ENCODE results near the gene PRKRIP1.
"Not testable (repeated sequence)": the region's sequence is repeated elsewhere in the genome, so short reads cannot be mapped to it uniquely, and the experiment has no call there.

PRKRIP1 gene

DNA sequence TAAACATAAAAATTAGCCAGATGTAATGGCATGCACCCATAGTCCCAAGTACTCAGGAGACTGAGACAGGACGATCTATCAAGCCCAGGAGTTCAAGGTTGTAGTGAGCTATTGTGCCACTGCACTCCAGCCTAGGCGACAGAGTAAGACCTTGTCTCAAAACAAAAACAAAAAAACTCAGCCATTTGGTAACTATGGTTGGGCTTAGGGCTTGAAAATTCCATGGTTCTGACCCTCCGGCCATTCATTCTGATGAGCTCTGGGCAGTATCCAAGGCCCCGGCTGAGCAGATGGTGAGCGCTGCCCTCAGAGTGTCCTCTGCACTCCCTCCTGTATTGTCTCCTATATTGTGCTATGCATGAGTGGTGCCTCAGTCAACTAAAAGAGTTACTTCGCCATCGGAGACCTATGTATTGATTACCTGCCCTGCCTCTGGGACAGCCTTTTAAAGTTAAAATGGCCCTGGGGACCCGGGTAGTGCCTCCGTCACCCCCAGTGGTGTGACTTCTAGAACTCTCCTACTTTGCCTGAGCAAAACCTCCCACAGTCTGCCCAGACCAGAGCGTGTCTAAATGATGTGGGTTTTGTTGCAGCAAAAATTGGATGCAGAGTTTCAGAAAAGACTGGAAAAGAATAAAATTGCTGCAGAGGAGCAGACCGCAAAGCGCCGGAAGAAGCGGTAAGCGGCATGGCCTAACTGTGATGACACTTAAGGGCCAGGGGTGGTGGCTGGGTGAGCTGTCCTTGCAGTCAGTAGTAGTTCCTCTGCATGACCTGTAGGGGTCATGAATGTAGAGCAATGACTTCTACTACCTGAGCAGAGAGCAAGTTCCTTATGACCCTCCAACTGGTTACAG is 8.1 kb downstream of the PRKRIP1 start:
- DNase-seq (ENCODE audit: low spot score) = no peak

DNA sequence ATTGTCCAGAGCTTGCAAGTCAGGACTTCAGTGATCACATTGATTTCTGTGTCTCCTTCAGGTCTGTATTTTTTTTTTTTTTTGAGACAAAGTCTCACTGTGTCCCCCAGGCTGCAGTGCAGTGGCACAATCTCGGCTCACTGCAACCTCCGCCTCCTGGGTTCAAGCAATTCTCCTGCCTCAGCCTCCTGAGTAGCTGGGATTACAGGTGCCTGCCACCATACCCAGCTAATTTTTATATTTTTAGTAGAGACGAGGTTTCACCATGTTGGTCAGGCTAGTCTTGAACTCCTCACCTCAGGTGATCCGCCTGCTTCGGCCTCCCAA is 8.7 kb downstream of the PRKRIP1 start:
- not testable (repeated sequence) for DNase-seq (ENCODE audit: low spot score)

DNA sequence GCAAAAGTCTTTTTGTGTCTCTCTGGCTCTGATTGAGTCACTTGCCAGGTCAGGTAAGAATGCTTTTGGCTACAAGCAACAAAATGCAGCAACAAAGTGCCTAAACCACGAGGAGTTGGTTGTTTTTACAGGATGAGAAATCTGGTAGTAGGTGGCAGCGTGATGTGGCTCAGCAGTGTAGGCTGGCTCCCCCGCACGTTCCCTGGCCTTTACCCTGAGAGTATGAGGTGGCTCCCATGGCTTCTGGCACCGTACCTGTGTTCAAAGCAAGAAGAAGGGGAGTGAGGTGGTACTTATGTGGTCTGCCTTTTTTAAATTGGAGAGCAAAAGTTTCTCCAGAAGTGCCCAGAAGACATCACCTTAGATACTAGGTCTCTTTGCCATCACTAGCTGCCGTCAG is 11.7 kb downstream of the PRKRIP1 start:
- no peak for DNase-seq (ENCODE audit: low spot score)

DNA sequence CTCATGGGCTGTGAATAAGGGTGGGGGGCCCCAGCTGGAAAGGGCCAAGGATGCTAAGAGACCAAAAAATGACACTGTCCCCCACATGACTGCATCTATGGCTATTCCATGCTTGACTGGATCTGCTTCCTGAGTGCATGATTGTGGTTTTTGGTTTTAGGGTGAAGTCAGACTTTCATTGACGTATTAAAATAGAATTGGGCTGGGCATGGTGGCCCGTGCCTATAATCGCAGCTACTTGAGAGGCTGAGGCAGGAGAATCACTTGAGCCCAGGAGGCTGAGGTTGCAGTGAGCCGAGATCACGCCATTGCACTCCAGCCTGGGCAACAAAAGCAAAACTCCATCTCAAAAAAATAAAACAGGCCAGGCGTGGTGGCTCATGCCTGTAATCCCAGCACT is 12.4 kb downstream of the PRKRIP1 start:
- not testable (repeated sequence) for DNase-seq (ENCODE audit: low spot score)

DNA sequence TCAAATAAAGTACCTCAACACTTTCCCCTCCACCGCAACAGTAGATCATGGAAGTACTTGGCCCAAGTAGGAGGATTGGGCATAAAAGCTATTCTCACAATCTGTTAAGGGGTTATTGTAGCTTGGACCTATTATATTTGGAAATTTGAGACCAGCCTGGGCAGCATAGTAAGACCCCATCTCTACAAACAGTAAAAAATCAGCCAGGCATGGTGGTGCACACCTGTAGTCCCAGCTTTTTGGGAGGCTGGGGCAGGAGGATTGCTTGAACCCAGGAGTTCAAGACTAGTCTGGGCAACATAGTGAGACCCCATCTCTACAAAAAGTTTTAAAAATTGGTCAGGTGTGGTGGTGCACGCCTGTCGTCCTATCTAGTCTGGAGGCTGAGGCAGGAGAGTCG is 13.2 kb downstream of the PRKRIP1 start:
- DNase-seq (ENCODE audit: low spot score) = no peak

DNA sequence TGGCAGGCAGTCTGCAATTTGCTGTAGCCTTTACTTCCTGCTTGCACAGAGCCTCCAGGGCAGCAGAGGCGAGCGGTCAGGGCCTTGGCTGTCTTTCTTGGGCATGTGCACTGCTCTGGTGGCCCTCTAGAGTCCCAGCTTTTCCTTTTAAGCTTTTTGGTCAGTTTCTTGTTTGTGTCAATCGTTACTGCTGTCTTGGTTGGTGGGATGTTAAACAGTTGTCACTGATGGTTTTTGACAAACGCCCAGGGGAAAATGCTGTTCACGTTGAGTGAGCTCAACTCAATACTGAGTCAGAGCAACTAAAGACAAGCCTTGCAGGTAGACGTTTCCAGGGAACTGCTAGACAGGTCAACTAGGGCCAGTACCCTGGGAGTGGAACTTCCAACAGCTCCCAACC is 14.0 kb downstream of the PRKRIP1 start:
- no peak for DNase-seq (ENCODE audit: low spot score)

DNA sequence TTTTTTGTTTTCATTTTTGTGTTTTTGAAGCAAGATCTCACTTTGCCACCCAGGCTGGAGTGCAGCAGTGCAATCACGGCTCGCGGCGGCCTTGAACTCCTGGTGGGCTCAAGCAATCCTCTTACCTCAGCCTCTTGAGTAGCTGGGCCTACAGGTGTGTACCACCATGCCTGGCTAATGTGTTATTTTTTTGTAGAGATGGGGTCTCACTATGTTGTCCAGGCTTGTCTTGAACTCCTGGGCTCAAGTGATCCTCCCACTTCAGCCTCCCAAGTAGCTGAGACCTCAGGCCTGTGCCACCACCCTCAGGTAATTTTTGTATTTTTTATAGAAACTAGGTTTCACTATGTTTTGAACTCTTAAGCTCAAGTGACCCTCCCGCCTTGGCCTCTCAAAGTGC is 14.8 kb downstream of the PRKRIP1 start:
- no peak for DNase-seq (ENCODE audit: low spot score)

DNA sequence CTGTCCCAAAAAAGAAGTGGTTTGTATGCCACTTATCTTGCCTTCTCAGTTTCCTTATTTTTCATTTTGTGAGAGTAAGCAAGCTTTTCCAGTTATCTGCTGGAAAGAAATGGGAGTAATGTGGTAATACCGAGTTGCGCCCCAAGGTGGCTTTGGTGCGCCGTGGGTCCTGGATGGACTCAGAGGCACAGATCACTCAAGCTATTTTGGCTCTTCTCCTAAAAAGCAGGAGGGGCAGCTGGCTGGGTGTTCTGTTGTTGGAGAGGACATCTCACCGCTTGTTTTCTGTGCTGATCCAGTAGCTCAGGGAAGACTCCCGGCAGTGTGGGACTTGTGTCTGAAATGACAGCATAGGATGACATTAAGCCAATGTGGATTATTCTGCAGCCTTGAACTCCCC is 16.4 kb downstream of the PRKRIP1 start:
- DNase-seq (ENCODE audit: low spot score) = no peak

DNA sequence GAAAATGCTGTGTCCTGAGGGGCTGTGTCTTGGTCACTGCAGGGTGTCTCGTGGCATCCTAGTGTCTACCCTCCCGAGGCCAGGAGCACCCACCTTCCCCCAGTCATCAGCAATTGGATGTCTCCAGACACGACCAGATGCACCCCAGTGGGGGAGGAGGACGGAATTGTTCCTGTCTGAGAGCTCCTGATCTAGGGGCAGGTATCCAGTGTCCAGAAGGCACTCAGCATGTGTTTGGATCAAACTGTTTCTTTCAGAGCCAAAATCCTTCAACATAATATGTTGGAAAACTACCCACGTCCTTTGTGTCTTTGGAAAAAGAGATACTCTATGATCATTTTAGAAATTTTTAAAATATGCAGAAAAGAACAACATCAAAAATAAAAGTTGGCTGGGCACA is 16.9 kb downstream of the PRKRIP1 start:
- DNase-seq (ENCODE audit: low spot score) = no peak

DNA sequence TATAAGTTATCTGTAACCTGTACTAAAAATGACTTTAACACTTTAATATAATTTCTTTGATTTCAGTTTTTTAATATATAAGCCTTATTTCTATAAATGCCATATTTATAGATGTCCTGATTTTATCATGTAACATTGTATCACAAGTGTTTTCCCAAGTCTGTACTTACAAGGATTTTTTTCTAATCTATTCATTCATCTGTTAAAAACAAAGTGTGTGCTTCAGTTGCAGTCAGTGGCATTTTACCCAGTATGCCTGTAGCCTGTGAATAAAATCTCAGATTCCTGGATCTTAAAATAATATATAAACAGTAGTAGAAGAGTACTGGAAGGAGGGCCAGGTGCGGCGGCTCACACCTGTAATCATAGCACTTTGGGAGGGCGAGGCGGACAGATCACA is 17.4 kb downstream of the PRKRIP1 start:
- DNase-seq (ENCODE audit: low spot score) = no peak

DNA sequence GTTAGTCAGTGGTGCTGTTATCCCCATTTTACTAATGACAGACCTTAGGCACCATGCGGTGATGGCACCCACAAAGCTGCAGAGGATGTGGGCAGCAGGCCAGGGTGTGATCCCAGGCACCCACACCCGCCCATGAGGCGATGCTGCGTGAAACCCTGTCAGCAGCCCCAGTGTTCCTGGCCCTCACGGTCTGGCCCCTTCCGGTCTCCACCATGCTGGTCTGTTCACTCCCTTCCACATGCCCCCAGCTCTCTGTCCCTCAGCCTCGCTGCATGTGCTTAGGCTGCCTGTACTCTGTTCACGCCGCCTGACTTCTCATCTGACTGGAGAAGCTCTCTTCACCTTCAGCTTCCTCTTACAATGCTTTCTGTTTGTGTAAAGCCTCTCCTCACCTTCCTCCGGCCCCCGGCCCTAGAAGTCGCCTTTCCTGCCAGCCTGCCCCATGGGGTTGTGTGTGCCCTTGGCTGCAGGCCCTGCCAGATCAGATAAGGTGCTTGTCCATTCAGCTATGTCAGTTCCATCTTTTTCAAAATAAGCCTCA is 19.6 kb downstream of the PRKRIP1 start:
- DNase-seq (ENCODE audit: low spot score) = no peak

DNA sequence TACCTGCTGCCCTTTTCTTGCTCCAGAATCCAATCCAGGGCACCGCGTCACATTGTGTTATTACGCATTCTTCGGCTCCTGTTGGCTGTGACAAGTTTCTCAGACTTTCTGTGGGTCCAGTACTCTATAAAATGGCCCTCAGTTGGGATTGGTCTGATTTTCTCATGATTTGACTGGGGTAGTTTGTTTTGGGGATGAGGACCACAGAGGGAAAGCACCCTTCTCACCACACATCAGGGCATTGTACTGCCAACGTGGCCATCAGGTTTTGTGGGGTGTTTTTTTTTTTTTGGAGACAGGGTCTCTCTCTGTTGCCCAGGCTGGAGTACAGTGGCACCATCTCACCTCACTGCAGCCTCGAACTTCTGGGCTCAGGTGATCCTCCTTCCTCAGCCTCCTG is 20.2 kb downstream of the PRKRIP1 start:
- no peak for DNase-seq (ENCODE audit: low spot score)

DNA sequence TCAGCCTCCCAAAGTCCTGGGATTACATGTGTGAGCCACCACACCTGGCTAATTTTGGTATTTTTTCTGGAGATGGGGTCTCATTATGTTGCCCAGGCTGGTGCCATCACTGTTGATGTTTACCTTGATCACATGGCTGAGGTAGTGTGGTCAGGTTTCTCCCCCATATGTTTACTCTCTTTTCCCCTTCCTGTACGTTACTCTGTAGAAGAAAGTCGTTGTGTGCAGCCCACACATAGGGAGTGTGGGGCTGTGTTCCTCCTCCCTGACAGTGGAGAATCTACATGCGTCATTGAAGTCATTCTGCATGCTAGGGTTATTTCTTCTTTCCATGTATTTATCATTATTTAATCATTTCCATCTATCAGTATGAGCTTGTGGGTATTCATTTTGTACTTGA is 20.9 kb downstream of the PRKRIP1 start:
- no peak for DNase-seq (ENCODE audit: low spot score)

DNA sequence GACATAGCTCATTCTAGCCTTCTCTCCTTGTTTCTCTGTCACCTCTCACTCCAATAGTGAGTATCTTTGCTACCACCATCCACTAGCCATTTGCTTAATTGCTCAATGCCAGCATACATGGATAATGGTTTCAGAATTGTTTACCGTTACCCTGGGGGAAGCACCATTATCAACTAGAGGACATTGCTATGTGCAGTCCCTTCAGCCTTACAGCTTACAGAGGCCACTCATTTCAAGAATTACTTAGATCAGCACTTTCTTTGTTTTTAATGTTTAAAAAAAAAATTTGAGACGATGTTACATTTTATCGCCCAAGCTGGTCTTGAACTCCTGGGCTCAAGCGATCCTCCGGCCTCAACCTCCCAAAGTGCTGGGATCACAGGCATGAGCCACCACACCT is 22.4 kb downstream of the PRKRIP1 start:
- no peak for DNase-seq (ENCODE audit: low spot score)

DNA sequence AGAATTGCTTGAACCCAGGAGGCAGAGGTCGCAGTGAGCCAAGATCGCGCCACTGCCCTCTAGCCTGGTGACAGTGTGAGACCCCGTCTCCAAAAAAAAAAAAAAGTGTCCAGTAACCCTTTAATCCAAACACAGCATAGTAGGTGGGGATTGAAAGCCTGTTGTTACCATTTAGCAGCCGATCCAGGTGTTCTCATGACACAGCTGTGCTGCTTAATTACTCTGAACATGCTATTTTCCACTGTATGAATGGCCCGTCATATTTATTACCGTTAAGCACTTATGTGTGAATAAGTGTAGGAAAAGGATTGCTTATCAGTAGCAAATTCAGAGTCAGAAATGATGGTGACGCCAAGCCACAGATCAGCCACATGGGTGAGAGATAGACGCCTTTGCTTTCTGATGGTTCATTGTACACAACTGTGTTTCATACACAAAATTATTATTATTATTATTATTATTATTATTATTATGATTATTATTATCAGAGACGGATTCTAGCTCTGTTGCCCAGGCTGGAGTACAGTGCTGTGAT is 25.6 kb downstream of the PRKRIP1 start:
- DNase-seq (ENCODE audit: low spot score) = no peak

DNA sequence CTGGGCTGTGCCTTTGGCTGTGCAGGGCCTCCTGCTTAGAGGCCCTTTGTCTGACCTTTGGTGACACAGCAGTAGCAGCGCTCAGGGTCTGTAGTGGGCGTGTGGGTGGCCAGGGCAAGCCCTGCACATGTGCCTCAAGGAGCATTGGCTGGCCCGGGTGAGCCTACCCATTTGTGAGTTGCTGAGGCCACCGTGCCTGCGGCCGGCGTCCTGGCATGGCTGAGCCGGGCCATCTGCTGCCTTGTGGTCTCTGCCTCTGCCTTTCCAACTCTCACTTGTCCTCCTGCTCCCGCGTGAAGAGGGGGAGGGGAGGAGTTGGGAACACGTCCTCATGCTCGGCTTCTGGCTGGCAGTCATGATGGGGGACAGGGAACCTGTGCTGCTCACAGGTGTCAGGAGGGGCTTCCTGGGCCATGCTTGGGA is 28.0 kb downstream of the PRKRIP1 start:
- no peak for DNase-seq (ENCODE audit: low spot score)

DNA sequence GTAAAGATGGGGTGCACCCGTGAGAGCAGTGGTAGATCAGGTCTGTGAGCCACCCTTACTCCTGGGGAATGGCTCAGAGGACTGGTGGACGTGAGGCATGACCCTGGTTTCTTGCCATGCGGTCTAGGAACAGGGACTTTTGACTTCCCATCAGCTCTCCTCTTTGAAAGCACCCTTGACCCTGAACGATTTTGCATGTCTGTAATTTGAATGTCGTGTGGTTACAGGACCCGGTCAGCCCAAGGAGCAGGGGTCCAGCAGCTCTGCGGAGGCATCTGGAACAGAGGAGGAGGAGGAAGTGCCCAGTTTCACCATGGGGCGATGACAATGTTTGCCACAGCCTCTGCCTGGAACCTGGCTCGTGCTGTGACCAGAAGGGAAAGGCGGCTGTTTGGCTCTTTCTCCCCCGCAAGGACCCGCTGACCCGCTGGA is 28.6 kb downstream of the PRKRIP1 start:
- DNase-seq (ENCODE audit: low spot score) = no peak

DNA sequence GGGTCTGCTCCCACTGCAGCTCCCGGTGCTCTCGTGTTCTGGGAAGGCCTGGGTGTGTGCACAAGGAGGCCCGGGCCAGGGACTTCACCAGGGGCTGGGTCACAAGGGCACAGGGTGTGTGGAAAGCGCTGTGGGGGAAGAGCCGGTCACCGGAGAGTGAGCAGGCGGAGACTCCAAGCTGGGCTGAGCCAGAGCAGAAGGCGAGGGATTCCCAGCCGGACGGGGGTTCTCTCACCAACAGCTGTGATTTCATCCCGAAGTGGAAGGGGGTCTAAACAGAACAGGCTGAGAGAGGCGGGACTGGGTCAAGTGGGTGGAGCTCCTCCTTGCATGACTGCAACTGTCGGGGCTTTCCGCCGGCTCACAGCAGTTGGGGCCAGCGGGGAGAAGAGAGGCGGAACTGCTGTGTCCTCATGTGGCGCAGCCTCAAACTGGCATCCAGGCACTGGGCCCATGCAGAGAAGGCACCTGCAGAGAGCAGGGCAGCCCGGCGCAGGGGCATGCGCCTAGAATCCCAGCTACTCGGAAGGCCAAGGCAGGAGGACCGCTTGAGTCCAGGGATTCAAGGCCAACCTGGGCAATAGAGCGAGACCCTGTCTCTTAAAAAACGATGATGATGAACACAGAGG is 29.6 kb downstream of the PRKRIP1 start:
- no peak for DNase-seq (ENCODE audit: low spot score)

DNA sequence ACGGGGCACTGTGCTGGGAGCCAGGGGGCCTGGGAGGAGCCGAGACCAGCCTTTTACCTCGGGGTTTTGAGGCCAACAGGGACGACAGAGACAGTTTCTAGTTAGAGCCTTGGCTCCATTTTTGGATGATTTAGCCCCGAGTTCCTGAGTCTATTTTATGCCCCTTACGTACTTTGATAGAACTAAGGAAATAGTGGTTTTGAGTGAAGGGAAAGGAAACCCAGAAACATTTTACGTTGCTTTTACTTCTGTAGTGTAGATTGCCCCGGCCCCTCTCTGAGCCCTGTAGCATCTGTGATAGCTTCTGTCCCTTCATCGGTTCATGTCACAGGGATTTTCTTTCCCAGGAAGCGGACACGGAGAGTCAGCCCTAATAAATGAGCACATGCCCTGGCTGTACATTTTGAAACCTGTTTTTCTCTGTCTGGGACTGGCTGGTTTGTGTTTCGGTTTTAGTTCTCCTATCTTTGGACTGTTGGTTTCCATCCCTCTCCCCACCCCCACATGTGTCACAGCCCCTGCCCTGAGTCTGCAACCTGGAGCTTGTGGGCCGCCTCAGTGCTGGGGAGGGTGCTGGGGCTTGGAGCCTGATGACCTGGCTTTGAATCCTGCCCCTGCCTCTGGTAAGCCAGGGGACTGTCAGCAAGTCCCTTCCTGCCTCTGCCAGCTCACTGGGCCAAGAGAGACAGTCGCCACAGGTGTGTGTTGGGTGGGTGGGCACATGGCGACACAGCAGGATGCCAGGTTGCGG is 30.3 kb downstream of the PRKRIP1 start:
- no peak for DNase-seq (ENCODE audit: low spot score)

DNA sequence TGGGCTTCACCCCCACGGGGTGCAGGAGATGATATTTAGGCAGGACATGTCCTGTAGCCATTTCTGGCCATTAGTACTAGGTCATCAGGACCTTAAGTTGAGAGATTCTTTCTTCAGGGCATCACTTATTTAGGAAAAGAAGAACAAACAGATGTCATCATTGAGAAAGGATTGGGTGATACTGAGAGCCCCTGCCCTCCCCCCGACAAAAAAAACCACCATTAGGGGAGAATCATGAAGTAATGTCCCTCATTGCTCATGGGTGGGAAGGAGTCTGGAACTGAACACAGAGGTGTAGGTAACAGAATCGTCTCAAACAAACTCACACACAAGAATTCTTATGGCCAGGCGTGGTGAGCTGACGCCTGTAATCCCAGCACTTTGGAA is 30.8 kb downstream of the PRKRIP1 start:
- no peak for DNase-seq (ENCODE audit: low spot score)

DNA sequence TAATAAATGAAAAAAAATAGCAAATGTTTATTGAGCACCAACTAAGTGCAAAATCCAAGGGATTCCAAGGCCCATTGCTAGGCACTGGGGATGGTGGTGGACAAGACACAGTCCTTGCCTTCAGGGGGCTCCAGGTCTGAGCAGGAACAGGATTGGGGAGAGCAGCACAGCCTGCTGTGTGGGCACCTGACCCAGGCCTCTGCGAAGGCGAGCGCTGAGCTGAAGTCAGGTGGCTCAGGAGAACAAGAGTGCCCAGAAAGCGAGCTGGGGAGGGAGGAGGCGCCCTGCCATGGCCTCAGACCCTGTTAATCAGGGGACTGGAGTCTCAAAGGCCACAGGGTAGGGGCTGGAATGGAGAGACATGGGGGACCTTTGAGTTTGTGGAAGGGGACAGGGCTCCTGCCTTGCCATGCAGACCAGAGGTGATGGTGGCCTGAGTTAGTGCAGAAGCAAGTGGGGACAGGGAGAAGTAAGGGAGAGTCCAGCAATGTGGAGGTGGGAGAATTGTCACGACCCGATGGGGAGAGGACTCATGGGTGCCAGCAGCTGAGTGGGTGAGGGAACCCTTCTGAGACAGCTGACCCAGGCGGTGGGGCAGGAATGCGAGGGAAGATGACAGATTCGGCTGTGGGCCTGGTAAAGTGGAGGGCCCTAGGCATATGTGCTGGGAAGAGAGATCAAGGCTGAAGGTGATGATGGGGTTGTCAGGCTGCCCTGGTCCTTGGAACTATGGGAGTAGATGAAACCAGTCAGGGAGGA is 33.2 kb downstream of the PRKRIP1 start:
- no peak for DNase-seq (ENCODE audit: low spot score)
